GM18870 (cell line): ENCODE data around the gene ERFE.

Experiments
- ATAC-seq: cut with Tn5 transposase; IDR thresholded peaks from one replicate; pipeline ENCODE4 v1.9.1; 2021; ENCODE audit warnings: moderate library complexity; ENCODE audit not compliant: unreplicated experiment

Gene ERFE

GRCh38 chr2:238138331-238139195 is 20.2 kb upstream of the ERFE start, which contains the start of gene KLHL30:
TSS of gene KLHL30 (plus strand) at chr2:238138668. CDS start at chr2:238140755, 2,087 bp downstream.
- ATAC-seq: no peak

GRCh38 chr2:238139196-238140039 is 19.4 kb upstream of the ERFE start:
- no peak for ATAC-seq

GRCh38 chr2:238140040-238140439 is 18.7 kb upstream of the ERFE start:
- ATAC-seq: no peak

- ATAC-seq: no peak
Measured at GRCh38 chr2:238140721-238141540, 17.8 kb upstream of the ERFE start.

GRCh38 chr2:238141541-238142318 is 17.0 kb upstream of the ERFE start:
- no peak for ATAC-seq

GRCh38 chr2:238142382-238143205 is 16.2 kb upstream of the ERFE start:
- no peak for ATAC-seq

GRCh38 chr2:238143239-238143951 is 15.4 kb upstream of the ERFE start:
- no peak for ATAC-seq

GRCh38 chr2:238144262-238144661 is 14.5 kb upstream of the ERFE start:
- ATAC-seq: no peak

GRCh38 chr2:238145046-238145445 is 13.7 kb upstream of the ERFE start:
- ATAC-seq: no peak

- no peak for ATAC-seq
Measured at GRCh38 chr2:238145851-238146250, 12.9 kb upstream of the ERFE start.

GRCh38 chr2:238146884-238147544 is 11.8 kb upstream of the ERFE start:
- no peak for ATAC-seq

- ATAC-seq: no peak
Measured at GRCh38 chr2:238148981-238149380, 9.8 kb upstream of the ERFE start.

- no peak for ATAC-seq
Measured at GRCh38 chr2:238149841-238150572, 8.8 kb upstream of the ERFE start.

- no peak for ATAC-seq
Measured at GRCh38 chr2:238150686-238151085, 8.1 kb upstream of the ERFE start.

- ATAC-seq: no peak
Measured at GRCh38 chr2:238151205-238151604, 7.6 kb upstream of the ERFE start.

GRCh38 chr2:238151628-238152235 is 7.0 kb upstream of the ERFE start:
- ATAC-seq: no peak
